ENCODE data around the gene LRRC34.

GRCh38 chr3:169827712-169828111 lies 15.0 kb upstream of the LRRC34 start:
- TF ChIP-seq POLR2AphosphoS5 (IDR thresholded peaks at IDR 0.05; ENCODE audit: borderline replicate concordance, low read depth, low read length) (no peak), EZH2 (IDR thresholded peaks at IDR 0.05) (no peak), FOXP2 (optimal IDR thresholded peaks at IDR 0.05; ENCODE audit: control extremely low read depth, extremely low read length, insufficient read depth) (no peak)
